Tibial nerve (tissue), 4 donors: Measurements from ENCODE around the gene CDH4. TPM values are rescaled to one million over a fixed set of nuclear protein-coding genes. Genes with fewer than 3 reads are reported as not detected.

Experiments used
- DNase-seq, 2 donors: peaks; one replicate each; pipeline ENCODE4 v3.0.0-alpha.2; 2019; ENCODE audit warnings: low spot score in 2 of 2
- H3K27ac ChIP-seq, 4 donors: fragments of 200-600 bp; sonication (generic) in 3 of 4; one replicate each; pipeline ENCODE4 v1.5.1; 2017 to 2019; ENCODE audit warnings: mild to moderate bottlenecking in 1 of 4
- H3K27me3 ChIP-seq, 2 donors: fragments of 200-600 bp; sonication (generic) in 1 of 2; one replicate each; pipeline versions ENCODE4 v1.5.1 to v1.6.0; 2017 to 2019
- H3K36me3 ChIP-seq, 3 donors: fragments of 200-600 bp; sonication (generic); one replicate each; pipeline ENCODE4 v1.5.1; 2018 to 2019
- H3K4me1 ChIP-seq, 4 donors: fragments of 200-600 bp; sonication (generic) in 3 of 4; one replicate each; pipeline ENCODE4 v1.5.1; 2017 to 2019
- H3K4me3 ChIP-seq, 4 donors: fragments of 200-600 bp; sonication (generic) in 3 of 4; one replicate each; pipeline ENCODE4 v1.5.1; 2017 to 2019; ENCODE audit warnings: mild to moderate bottlenecking in 1 of 4, moderate library complexity in 1 of 4
- H3K9me3 ChIP-seq, 4 donors: fragments of 200-600 bp; sonication (generic) in 3 of 4; one replicate each; pipeline ENCODE4 v1.5.1; 2017 to 2019
- EP300 ChIP-seq, 2 donors: sonication (generic); formaldehyde crosslinking; IDR thresholded peaks; one replicate each; pipeline ENCODE4 v1.6.1; 2017; ENCODE audit warnings: antibody characterized with exemption in 2 of 2, mild to moderate bottlenecking in 1 of 2
- POLR2A ChIP-seq, 2 donors: fragments of 450-650 bp; IDR thresholded peaks; one replicate each; pipeline ENCODE4 v1.6.1; 2017; ENCODE audit warnings: antibody characterized with exemption in 2 of 2, mild to moderate bottlenecking in 2 of 2, moderate library complexity in 2 of 2
- WGBS, 2 donors: methylation state at CpG; one replicate each; pipeline ENCODE4 v1.1.5; 2018; 5-methylcytosine and 5-hydroxymethylcytosine counted together
- total RNA-seq, 4 donors: library from RNA; depleted of rRNA; stranded (reverse); fragments of >200 nt; gene quantifications; one replicate each; pipeline ENCODE4 v1.1.0, GENCODE V29; 2016
- TF ChIP-seq, protein P1 (sequence below), 5 experiments: fragments of 200-600 bp in 3 of 5; fragments of 450-650 bp in 2 of 5; sonication (generic) in 3 of 5; IDR thresholded peaks; one replicate each; pipeline ENCODE4 v1.5.1; 2016 to 2019; ENCODE audit warnings: antibody characterized with exemption in 5 of 5, mild to moderate bottlenecking in 3 of 5, moderate library complexity in 2 of 5

Gene CDH4
- total RNA-seq, 4 donors from 2014 or later = 0.78 to 2.3 (median 1.0) TPM

DNA sequence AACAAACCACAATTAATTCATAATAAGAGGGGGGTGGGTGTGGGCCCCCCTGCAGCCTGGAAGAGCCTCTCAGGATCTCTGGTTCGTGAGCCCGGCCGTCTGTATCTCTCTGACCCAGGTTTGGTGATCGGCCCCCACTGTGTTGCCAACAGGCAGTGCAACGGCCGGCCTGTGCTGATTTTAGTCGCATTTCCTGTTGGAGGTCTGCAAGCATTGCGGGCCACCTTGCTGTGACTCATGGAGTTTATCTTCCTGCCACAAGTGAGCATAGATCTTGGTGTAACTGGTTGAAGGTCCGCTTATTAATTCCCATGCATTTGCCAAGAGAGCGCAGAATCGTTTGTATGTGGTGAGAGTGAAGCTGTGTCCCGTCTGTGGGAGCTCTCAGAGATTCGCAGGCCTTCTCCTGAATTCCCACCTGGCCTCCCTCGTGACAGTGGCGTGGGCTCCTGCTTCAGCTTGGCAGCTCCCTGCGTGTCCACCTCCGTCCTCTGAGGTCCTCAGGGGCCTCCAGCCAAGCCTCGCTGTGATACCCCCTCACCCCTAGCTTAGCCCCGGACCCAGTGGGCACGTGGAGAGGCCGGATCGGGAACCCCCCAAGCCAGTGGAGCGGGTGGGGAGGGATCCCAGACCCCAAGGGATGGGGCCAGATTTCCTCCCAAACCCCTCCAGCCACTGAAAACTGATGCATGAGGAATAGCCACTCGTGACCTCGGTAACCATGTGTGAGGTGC lies 269.8 kb downstream of the CDH4 start:
- peaks cover 0 to 6% (median 0%) of the 10 kb centered on the region in 4 donors for H3K4me1 ChIP-seq
- no peaks in the 10 kb centered on the region for H3K27me3 ChIP-seq
- H3K4me3 ChIP-seq = no peak overlapping the region
- H3K27ac ChIP-seq = no peak overlapping the region
- TF ChIP-seq, protein P1, sequence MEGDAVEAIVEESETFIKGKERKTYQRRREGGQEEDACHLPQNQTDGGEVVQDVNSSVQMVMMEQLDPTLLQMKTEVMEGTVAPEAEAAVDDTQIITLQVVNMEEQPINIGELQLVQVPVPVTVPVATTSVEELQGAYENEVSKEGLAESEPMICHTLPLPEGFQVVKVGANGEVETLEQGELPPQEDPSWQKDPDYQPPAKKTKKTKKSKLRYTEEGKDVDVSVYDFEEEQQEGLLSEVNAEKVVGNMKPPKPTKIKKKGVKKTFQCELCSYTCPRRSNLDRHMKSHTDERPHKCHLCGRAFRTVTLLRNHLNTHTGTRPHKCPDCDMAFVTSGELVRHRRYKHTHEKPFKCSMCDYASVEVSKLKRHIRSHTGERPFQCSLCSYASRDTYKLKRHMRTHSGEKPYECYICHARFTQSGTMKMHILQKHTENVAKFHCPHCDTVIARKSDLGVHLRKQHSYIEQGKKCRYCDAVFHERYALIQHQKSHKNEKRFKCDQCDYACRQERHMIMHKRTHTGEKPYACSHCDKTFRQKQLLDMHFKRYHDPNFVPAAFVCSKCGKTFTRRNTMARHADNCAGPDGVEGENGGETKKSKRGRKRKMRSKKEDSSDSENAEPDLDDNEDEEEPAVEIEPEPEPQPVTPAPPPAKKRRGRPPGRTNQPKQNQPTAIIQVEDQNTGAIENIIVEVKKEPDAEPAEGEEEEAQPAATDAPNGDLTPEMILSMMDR (IDR thresholded peaks at IDR 0.05) = no peak
- no peak for TF ChIP-seq EP300 (IDR thresholded peaks at IDR 0.05)
- no peak for TF ChIP-seq POLR2A (IDR thresholded peaks at IDR 0.05)
- no peaks in the 10 kb centered on the region for H3K9me3 ChIP-seq
- DNase-seq = no peak
- WGBS, 2 donors = 84% methylated on average over 21 to 22 of the region's 25 CpGs
- no peaks in the 10 kb centered on the region for H3K36me3 ChIP-seq

GRCh38 chr20:61522498-61523090 lies 270.5 kb downstream of the CDH4 start:
- Histone ChIP-seq H3K9me3 (no peaks in the 10 kb centered on the region), H3K27ac (no peak overlapping the region), H3K27me3 (no peaks in the 10 kb centered on the region), H3K36me3 (no peaks in the 10 kb centered on the region), H3K4me1 (peaks cover 0 to 6% (median 0%) of the 10 kb centered on the region in 4 donors), H3K4me3 (no peak overlapping the region)
- TF ChIP-seq POLR2A (IDR thresholded peaks at IDR 0.05) = no peak
- TF ChIP-seq, protein P1 (IDR thresholded peaks at IDR 0.05) = no peak
- no peak for TF ChIP-seq EP300 (IDR thresholded peaks at IDR 0.05)
- 90 to 93% methylated on average over 24 to 25 of the region's 25 CpGs for WGBS, 2 donors
- DNase-seq = no peak

DNA sequence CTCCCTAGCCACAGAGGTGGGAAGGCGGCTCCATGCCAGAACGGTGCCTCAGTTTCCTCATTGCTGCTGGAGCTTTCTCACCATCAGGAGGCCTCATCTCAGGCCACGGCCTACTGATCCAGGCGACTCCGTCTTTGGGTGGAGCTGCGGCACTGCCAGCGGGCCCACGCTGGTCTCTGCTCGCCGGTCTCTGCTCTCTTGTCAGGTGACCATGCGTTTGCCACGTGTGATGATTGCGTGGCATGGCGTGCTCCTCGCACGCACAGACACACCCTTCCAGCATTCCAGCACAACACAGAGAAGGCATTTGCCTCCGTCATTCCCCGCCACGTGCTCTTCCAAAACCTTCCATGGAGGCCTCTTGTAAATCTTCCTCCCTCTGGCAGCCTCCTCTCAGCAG lies 271.1 kb downstream of the CDH4 start:
- Histone ChIP-seq H3K9me3 (no peaks in the 10 kb centered on the region), H3K36me3 (no peaks in the 10 kb centered on the region), H3K27ac (no peak overlapping the region), H3K4me3 (no peak overlapping the region), H3K27me3 (no peaks in the 10 kb centered on the region), H3K4me1 (peaks cover 0 to 6% (median 0%) of the 10 kb centered on the region in 4 donors)
- WGBS, 2 donors = 96 to 97% methylated on average over 18 to 19 of the region's 19 CpGs
- no peak for DNase-seq
- TF ChIP-seq, protein P1 (IDR thresholded peaks at IDR 0.05) = no peak
- TF ChIP-seq POLR2A (IDR thresholded peaks at IDR 0.05) (no peak), EP300 (IDR thresholded peaks at IDR 0.05) (no peak)

DNA sequence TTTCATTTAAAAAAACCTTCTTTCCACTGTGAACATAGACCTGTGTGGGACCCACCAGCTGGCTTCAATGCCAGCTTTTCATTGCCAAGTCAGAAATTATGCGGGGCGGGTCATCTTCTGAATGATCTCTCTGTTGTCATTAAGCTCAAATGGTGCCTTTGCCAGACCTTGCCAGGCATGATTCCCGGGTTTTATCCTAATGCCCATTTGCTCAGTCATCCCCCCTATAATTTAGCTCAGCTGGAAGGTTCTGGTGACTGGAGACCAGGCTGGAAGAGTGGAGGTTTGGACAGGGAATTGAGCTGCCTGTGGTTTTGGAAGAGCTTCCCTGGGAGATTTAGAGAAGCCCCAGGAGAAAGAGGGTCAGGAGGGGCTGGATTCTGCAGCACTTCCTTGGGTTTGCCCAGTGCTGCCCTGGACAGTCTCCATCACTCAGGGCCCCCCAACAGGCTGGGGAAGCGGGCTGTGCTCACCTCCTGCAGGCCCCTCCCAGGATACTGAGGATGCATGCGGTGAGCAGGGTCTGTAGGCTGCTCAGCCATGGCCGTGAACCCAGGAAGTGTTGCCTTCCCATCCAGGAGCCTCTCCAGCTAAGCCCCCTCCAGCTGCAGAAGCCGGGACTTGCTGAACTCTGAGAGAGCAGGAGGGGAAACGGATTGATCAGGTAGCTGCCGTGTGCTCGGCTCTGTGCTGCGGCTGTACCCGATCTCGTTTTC lies 273.0 kb downstream of the CDH4 start:
- H3K36me3 ChIP-seq = no peaks in the 10 kb centered on the region
- H3K9me3 ChIP-seq = no peaks in the 10 kb centered on the region
- no peak for TF ChIP-seq EP300 (IDR thresholded peaks at IDR 0.05)
- no peak for TF ChIP-seq POLR2A (IDR thresholded peaks at IDR 0.05)
- TF ChIP-seq, protein P1 (IDR thresholded peaks at IDR 0.05) = no peak
- DNase-seq = no peak
- H3K4me1 ChIP-seq = peaks cover 0 to 6% (median 0%) of the 10 kb centered on the region in 4 donors
- no peaks in the 10 kb centered on the region for H3K27me3 ChIP-seq
- H3K27ac ChIP-seq = no peak overlapping the region
- 58 to 68% methylated on average over 13 of the region's 13 CpGs for WGBS, 2 donors
- H3K4me3 ChIP-seq = no peak overlapping the region
